ENCODE data around the gene PALB2. TPM values are rescaled to one million over a fixed set of nuclear protein-coding genes. Genes with fewer than 3 reads are reported as not detected.

Gene PALB2
- total and polyA plus RNA-seq, 2 of the 13 experiments (the other 11 are each of a cell fraction or from before 2014, with no cell fraction given), result 12.1 to 40.9 TPM

DNA sequence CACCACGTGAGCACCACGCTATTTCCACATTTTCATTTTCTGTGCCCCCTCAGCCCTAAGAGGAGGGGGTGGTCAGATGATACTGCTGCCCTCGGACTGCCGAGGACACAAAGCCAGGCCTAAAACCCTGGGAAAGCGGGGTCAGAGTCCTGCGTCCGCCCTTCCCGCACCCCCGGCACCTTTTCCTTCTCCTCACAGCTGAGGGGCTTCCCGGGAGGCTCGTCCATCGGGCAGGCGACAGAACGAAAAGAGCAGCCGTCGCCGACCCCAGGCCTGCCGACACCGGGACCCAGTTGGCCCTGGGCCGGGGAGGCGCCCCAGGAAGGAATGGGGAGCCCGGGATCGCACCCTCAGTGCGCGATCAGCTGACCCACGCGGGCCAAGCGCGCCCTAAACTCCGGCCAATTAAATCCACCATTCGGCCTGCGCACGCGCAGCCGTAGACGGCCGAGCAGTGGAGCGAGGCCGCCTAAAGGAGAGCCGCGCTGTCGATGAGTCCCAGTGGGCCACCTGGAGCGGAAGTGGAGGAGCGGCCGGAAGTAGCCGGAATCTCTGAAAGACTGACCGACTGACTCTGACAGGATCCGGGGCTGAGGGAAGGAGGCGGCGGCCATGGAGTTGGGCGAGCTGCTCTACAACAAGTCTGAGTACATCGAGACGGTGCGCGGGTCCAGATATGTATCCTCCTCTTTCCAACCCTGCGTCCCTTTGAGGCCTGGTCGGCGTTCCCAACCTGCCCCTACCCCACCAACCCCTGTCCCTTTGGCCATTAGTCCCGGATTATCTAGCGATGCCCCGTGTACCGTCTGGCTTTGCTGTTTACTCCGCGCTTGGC, at the start of gene PALB2, which contains the start of gene DCTN5 (continued):
- TF ChIP-seq, protein P1, sequence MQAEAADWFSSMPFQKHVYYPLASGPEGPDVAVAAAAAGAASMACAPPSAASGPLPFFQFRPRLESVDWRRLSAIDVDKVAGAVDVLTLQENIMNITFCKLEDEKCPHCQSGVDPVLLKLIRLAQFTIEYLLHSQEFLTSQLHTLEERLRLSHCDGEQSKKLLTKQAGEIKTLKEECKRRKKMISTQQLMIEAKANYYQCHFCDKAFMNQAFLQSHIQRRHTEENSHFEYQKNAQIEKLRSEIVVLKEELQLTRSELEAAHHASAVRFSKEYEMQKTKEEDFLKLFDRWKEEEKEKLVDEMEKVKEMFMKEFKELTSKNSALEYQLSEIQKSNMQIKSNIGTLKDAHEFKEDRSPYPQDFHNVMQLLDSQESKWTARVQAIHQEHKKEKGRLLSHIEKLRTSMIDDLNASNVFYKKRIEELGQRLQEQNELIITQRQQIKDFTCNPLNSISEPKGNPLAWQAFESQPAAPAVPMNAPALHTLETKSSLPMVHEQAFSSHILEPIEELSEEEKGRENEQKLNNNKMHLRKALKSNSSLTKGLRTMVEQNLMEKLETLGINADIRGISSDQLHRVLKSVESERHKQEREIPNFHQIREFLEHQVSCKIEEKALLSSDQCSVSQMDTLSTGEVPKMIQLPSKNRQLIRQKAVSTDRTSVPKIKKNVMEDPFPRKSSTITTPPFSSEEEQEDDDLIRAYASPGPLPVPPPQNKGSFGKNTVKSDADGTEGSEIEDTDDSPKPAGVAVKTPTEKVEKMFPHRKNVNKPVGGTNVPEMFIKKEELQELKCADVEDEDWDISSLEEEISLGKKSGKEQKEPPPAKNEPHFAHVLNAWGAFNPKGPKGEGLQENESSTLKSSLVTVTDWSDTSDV (CRISPR knock-in tag; IDR thresholded peaks at IDR 0.05), result peak; percentile 64
- TF ChIP-seq, protein P2, sequence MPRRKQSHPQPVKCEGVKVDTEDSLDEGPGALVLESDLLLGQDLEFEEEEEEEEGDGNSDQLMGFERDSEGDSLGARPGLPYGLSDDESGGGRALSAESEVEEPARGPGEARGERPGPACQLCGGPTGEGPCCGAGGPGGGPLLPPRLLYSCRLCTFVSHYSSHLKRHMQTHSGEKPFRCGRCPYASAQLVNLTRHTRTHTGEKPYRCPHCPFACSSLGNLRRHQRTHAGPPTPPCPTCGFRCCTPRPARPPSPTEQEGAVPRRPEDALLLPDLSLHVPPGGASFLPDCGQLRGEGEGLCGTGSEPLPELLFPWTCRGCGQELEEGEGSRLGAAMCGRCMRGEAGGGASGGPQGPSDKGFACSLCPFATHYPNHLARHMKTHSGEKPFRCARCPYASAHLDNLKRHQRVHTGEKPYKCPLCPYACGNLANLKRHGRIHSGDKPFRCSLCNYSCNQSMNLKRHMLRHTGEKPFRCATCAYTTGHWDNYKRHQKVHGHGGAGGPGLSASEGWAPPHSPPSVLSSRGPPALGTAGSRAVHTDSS (CRISPR knock-in tag; conservative IDR thresholded peaks at IDR 0.05), result peak; percentile 75
- TF ChIP-seq, protein P3, sequence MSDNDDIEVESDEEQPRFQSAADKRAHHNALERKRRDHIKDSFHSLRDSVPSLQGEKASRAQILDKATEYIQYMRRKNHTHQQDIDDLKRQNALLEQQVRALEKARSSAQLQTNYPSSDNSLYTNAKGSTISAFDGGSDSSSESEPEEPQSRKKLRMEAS (IDR thresholded peaks at IDR 0.05), result peak; percentile 96
- TF ChIP-seq ETV6 (CRISPR knock-in tag; conservative IDR thresholded peaks at IDR 0.05), result peak; percentile 79; the same call in 1 of the 2 replicates
- TF ChIP-seq ONECUT2 (CRISPR knock-in tag; IDR thresholded peaks at IDR 0.05), result peak; percentile 64
- TF ChIP-seq, protein P4, sequence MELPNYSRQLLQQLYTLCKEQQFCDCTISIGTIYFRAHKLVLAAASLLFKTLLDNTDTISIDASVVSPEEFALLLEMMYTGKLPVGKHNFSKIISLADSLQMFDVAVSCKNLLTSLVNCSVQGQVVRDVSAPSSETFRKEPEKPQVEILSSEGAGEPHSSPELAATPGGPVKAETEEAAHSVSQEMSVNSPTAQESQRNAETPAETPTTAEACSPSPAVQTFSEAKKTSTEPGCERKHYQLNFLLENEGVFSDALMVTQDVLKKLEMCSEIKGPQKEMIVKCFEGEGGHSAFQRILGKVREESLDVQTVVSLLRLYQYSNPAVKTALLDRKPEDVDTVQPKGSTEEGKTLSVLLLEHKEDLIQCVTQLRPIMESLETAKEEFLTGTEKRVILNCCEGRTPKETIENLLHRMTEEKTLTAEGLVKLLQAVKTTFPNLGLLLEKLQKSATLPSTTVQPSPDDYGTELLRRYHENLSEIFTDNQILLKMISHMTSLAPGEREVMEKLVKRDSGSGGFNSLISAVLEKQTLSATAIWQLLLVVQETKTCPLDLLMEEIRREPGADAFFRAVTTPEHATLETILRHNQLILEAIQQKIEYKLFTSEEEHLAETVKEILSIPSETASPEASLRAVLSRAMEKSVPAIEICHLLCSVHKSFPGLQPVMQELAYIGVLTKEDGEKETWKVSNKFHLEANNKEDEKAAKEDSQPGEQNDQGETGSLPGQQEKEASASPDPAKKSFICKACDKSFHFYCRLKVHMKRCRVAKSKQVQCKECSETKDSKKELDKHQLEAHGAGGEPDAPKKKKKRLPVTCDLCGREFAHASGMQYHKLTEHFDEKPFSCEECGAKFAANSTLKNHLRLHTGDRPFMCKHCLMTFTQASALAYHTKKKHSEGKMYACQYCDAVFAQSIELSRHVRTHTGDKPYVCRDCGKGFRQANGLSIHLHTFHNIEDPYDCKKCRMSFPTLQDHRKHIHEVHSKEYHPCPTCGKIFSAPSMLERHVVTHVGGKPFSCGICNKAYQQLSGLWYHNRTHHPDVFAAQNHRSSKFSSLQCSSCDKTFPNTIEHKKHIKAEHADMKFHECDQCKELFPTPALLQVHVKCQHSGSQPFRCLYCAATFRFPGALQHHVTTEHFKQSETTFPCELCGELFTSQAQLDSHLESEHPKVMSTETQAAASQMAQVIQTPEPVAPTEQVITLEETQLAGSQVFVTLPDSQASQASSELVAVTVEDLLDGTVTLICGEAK (IDR thresholded peaks at IDR 0.05), result peak; percentile 88
- TF ChIP-seq, protein P4 (CRISPR knock-in tag; IDR thresholded peaks at IDR 0.05), result peak; percentile 65
- peak; percentile 59 for TF ChIP-seq FOXK2 (IDR thresholded peaks at IDR 0.05)
- 0 out of 2 replicates have a peak, but pooled peaks have one; percentile 74 for TF ChIP-seq ZNF792 (CRISPR knock-in tag; IDR thresholded peaks at IDR 0.05)
- TF ChIP-seq ZNF317 (CRISPR knock-in tag; IDR thresholded peaks at IDR 0.05), result peak; percentile 94

Data from HepG2 (cell line).